ENCODE results near the gene CLRN2. TPM values are rescaled to one million over a fixed set of nuclear protein-coding genes. Genes with fewer than 3 reads are reported as not detected.
A peak's percentile ranks its signal among the peaks of the same experiment; 100 is the strongest.
"Not testable (repeated sequence)": the region's sequence is repeated elsewhere in the genome, so short reads cannot be mapped to it uniquely, and the experiment has no call there.

CLRN2 gene
- total RNA-seq, 1 experiment from 2014 or later: not detected

GRCh38 chr4:17534705-17535104, 19.7 kb downstream of the CLRN2 start:
- no peak for DNase-seq (ENCODE audit: low spot score)
- in situ Hi-C loops (cut with HindIII; ENCODE audit: low sequenced_read_pairs): no loop called here

DNA sequence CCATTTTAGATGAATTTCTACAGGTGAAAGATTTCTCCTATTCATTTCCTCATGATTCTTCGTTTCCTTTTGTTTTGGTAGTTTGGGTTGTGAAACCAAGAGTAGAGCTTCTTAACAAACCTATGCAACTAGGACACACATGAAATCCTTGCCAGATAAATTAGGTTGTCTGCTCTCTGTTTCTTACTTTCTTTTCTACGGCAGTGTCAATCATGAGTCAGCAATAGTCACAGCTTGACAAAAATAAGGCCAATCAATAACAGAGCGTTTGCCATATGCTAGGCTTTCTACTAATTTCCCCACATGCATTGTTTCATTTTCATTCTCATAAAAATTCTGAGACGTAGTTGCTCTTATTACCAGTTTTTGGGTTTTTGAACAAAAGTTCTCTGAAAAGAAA, 20.3 kb downstream of the CLRN2 start:
- in situ Hi-C loops (cut with HindIII; ENCODE audit: low sequenced_read_pairs): no loop called here
- DNase-seq (ENCODE audit: low spot score): no peak

GRCh38 chr4:17535906-17536305, 20.9 kb downstream of the CLRN2 start:
- in situ Hi-C loops (cut with HindIII; ENCODE audit: low sequenced_read_pairs): no loop called here
- DNase-seq (ENCODE audit: low spot score): no peak

GRCh38 chr4:17537060-17537459, 22.1 kb downstream of the CLRN2 start:
- in situ Hi-C loops (cut with HindIII; ENCODE audit: low sequenced_read_pairs); DNase-seq (ENCODE audit: low spot score): not testable (repeated sequence)

GRCh38 chr4:17544205-17544604, 29.2 kb downstream of the CLRN2 start:
- in situ Hi-C loops (cut with HindIII; ENCODE audit: low sequenced_read_pairs): no loop called here
- DNase-seq (ENCODE audit: low spot score): peak; percentile 18

GRCh38 chr4:17544831-17545234, 29.9 kb downstream of the CLRN2 start:
- peak; percentile 31 for DNase-seq (ENCODE audit: low spot score)
- in situ Hi-C loops (cut with HindIII; ENCODE audit: low sequenced_read_pairs): no loop called here

GRCh38 chr4:17545374-17546140, 30.6 kb downstream of the CLRN2 start:
- in situ Hi-C loops (cut with HindIII; ENCODE audit: low sequenced_read_pairs): no loop called here
- DNase-seq (ENCODE audit: low spot score): peak; percentile 76

GRCh38 chr4:17546222-17546621, 31.3 kb downstream of the CLRN2 start:
- in situ Hi-C loops (cut with HindIII; ENCODE audit: low sequenced_read_pairs): no loop called here
- no peak for DNase-seq (ENCODE audit: low spot score)

- in situ Hi-C loops (cut with HindIII; ENCODE audit: low sequenced_read_pairs): no loop called here
- no peak for DNase-seq (ENCODE audit: low spot score)
Measured at GRCh38 chr4:17546678-17547077, 31.7 kb downstream of the CLRN2 start.

GRCh38 chr4:17550549-17550948, 35.6 kb downstream of the CLRN2 start:
- DNase-seq (ENCODE audit: low spot score): no peak
- in situ Hi-C loops (cut with HindIII; ENCODE audit: low sequenced_read_pairs): no loop called here

GRCh38 chr4:17552427-17552826, 37.5 kb downstream of the CLRN2 start:
- in situ Hi-C loops (cut with HindIII; ENCODE audit: low sequenced_read_pairs): no loop called here
- DNase-seq (ENCODE audit: low spot score): no peak

- no peak for DNase-seq (ENCODE audit: low spot score)
- in situ Hi-C loops (cut with HindIII; ENCODE audit: low sequenced_read_pairs): no loop called here
Measured at GRCh38 chr4:17554568-17554967, 39.6 kb downstream of the CLRN2 start.

DNA sequence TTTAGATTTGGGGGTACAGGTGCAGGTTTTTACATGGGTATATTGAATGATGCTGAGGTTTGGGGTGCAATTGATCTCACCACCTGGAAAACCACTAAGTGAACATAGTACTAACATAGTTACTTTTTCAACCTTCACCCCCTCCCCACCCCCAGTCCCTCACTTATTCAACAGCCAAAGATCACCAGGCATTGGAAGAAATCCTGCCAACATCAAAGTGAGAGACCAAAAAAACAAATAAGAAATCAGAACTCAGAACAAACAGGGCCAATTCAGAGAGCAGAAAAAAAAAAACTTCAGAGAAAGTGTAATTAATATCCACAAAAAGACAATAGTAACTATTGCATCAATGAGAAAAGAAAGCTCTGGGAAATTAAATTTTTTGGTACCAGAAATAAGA, 41.5 kb downstream of the CLRN2 start:
- DNase-seq (ENCODE audit: low spot score): no peak
- in situ Hi-C loops (cut with HindIII; ENCODE audit: low sequenced_read_pairs): no loop called here

DNA sequence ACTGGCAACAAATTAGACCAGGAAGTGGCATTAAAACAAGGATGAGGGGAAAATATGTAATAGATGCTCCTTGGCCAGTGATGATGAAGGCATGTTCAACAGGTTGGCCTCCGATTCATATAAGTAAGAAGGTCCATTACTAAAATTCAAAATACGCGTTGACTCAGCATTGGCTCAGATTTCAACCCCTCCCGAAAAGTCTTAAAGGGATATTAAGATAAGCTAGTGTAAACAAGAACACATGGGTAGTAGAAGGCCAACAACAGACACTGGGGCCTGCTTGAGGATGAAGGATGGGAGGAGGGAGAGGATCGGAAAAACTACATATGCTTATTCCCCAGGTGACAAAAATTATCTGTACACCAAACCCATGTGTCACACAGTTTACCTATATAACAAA, 42.9 kb downstream of the CLRN2 start:
- in situ Hi-C loops (cut with HindIII; ENCODE audit: low sequenced_read_pairs): no loop called here
- no peak for DNase-seq (ENCODE audit: low spot score)

- DNase-seq (ENCODE audit: low spot score): no peak
- in situ Hi-C loops (cut with HindIII; ENCODE audit: low sequenced_read_pairs): no loop called here
Measured at GRCh38 chr4:17558941-17559708, 44.2 kb downstream of the CLRN2 start.

DNA sequence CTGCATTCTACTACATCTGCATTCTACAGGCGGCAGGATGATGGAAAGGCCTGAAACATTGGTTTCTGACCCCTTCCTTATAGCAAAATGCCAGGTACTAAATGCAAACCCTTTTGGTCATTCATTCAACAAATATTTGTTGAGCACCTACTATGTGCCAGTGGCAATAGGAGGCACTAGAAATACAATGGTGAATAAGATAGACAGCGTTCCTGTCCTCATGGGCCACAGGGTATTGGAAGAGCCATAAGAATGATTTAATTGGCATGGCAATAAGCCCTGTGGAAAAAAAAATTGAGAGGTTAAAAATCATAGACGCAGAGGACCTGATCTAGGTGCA, 44.7 kb downstream of the CLRN2 start:
- in situ Hi-C loops (cut with HindIII; ENCODE audit: low sequenced_read_pairs): no loop called here

GRCh38 chr4:17560065-17560673, 45.2 kb downstream of the CLRN2 start:
- no peak for DNase-seq (ENCODE audit: low spot score)
- in situ Hi-C loops (cut with HindIII; ENCODE audit: low sequenced_read_pairs): no loop called here

More for the DNA sequence above, 44.7 kb downstream of the CLRN2 start:
- no peak for DNase-seq (ENCODE audit: low spot score)

GRCh38 chr4:17561195-17561909, 46.4 kb downstream of the CLRN2 start:
- DNase-seq (ENCODE audit: low spot score): peak; percentile 43
- in situ Hi-C loops (cut with HindIII; ENCODE audit: low sequenced_read_pairs): no loop called here

DNA sequence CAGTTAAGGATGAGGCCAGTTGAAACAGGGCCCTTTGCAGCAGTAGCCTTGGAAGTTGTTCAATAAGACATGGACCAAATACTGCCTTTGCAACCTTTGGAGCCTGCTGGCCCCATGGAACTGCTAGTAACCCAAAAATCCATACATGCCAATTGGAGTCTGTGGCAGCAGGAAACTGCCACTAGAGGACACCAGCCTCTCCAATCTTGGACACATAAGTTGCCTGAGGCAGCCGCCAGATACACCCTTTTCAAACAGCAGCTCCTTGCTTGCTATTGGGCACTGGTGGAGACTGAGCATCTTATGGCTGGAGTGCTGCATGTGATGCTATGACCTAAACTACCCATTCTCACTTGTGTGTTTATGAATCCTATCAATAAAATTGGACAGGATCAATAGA, 47.2 kb downstream of the CLRN2 start:
- no peak for DNase-seq (ENCODE audit: low spot score)
- in situ Hi-C loops (cut with HindIII; ENCODE audit: low sequenced_read_pairs): no loop called here

- in situ Hi-C loops (cut with HindIII; ENCODE audit: low sequenced_read_pairs): no loop called here
- DNase-seq (ENCODE audit: low spot score): no peak
Measured at GRCh38 chr4:17565846-17566245, 50.9 kb downstream of the CLRN2 start.
